GM06990 (cell line): Measurements from ENCODE around the gene NYNRIN.

ENCODE experiments used
- DNase-seq: peaks from one replicate; pipeline ENCODE4 v3.0.0-alpha.2; 2011; ENCODE audit not compliant: insufficient read length; ENCODE audit errors: extremely low read depth
- H3K27me3 ChIP-seq: replicated peaks from 2 replicates; pipeline ENCODE4 v1.6.0; 2011; ENCODE audit warnings: low read length; ENCODE audit not compliant: control insufficient read depth, insufficient read depth
- H3K36me3 ChIP-seq: 2 replicates; pipeline ENCODE4 v1.5.1; 2011; ENCODE audit warnings: low read length; ENCODE audit not compliant: control insufficient read depth, insufficient read depth
- H3K4me3 ChIP-seq: replicated peaks from 2 replicates; pipeline ENCODE4 v1.5.1; 2011; ENCODE audit warnings: low read depth, mild to moderate bottlenecking, control low read depth, low read length
- TF ChIP-seq, protein P1 (sequence below): IDR thresholded peaks from 2 replicates; pipeline ENCODE4 v1.5.1; 2011; ENCODE audit warnings: low read length, control low read depth, mild to moderate bottlenecking, inconsistent platforms; ENCODE audit not compliant: insufficient read depth, poor library complexity, severe bottlenecking

The NYNRIN gene

DNA sequence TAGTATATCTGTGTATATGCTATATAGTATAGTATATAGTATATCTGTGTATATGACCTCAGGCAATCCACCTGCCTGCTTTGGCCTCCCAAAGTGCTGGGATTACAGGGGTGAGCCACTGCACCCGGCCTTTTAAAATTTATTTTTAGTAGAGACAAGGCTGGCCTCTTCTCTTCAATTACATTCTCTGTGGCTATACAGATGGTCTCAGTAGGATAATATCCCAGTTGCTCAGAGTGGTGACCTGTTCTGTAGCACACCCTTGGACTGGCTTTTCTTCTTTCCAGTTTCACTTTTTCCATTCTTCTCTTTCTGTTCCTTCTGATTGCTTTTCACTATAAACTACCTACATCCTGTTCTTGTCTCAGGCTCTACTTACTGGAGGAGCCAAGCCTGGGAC lies 34.0 kb upstream of the NYNRIN start:
- no peak overlapping the region for H3K4me3 ChIP-seq
- no peaks in the 10 kb centered on the region; the same call in 1 of the 2 replicates for H3K27me3 ChIP-seq
- TF ChIP-seq, protein P1, sequence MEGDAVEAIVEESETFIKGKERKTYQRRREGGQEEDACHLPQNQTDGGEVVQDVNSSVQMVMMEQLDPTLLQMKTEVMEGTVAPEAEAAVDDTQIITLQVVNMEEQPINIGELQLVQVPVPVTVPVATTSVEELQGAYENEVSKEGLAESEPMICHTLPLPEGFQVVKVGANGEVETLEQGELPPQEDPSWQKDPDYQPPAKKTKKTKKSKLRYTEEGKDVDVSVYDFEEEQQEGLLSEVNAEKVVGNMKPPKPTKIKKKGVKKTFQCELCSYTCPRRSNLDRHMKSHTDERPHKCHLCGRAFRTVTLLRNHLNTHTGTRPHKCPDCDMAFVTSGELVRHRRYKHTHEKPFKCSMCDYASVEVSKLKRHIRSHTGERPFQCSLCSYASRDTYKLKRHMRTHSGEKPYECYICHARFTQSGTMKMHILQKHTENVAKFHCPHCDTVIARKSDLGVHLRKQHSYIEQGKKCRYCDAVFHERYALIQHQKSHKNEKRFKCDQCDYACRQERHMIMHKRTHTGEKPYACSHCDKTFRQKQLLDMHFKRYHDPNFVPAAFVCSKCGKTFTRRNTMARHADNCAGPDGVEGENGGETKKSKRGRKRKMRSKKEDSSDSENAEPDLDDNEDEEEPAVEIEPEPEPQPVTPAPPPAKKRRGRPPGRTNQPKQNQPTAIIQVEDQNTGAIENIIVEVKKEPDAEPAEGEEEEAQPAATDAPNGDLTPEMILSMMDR, result no peak
- no peaks in the 10 kb centered on the region for H3K36me3 ChIP-seq
- DNase-seq, result no peak

DNA sequence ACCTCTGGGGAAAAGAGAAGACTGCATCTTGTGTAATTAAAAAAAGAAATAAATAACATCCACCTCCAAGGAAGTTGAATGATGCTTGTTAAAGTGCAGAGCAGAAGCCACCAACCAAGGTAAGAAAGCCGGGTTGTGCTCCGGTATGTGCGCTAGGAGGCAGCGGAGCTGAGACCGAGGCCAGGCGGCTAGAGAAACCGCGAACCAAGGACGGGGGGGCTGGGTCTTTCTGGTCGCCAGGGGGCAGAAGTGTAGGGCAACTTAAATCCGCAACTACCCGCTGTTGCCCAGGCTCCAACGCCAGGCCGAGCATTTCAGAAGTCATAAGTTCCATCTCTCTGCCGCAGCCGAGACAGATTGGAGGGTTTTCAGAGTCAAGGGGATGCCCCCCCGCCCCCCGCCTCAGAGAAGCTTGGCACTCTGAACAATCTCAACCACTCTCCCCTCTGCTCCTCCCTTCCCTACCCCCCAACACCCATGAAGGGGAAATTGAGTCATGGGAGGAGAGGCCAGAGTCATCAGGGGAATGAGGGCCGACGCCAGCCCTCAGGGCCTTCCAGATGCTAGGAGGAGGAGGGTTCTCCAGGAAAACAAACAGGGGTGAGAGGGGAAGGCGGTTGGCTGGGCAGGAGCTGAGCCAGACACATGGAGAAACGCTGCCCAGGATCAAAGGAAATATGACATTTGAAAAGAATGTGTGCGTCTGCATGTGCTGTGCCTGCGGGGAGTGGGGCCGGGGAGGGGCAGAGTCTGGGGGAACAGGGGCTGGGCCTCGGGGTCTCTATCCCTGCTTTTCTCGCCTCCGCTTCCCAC lies 33.0 kb upstream of the NYNRIN start:
- H3K36me3 ChIP-seq, result no peaks in the 10 kb centered on the region
- TF ChIP-seq, protein P1, result peak; percentile 86
- peak; percentile 87 for DNase-seq
- H3K4me3 ChIP-seq, result peak overlapping the region; percentile 5
- no peaks in the 10 kb centered on the region; the same call in 1 of the 2 replicates for H3K27me3 ChIP-seq

DNA sequence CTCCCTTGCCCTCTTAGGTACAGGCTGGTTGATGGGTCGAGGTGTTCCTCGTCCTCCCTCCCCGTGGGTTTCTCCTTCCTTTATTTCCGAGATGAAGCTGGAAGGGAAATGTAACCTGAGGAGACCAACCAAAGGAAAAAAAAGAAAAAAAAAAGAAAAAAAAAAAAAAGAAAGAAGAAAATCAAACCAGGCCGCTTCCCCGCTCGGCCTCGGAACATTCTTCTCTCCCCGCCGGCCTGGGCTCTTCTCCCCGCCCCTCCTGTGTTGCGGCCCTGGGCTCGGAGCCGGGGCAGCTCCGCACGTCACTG lies 32.4 kb upstream of the NYNRIN start:
- no peak for DNase-seq
- Histone ChIP-seq H3K27me3 (no peaks in the 10 kb centered on the region; the same call in none of the 2 replicates), H3K36me3 (no peaks in the 10 kb centered on the region), H3K4me3 (peak overlapping the region; percentile 25)
- TF ChIP-seq, protein P1, result no peak

DNA sequence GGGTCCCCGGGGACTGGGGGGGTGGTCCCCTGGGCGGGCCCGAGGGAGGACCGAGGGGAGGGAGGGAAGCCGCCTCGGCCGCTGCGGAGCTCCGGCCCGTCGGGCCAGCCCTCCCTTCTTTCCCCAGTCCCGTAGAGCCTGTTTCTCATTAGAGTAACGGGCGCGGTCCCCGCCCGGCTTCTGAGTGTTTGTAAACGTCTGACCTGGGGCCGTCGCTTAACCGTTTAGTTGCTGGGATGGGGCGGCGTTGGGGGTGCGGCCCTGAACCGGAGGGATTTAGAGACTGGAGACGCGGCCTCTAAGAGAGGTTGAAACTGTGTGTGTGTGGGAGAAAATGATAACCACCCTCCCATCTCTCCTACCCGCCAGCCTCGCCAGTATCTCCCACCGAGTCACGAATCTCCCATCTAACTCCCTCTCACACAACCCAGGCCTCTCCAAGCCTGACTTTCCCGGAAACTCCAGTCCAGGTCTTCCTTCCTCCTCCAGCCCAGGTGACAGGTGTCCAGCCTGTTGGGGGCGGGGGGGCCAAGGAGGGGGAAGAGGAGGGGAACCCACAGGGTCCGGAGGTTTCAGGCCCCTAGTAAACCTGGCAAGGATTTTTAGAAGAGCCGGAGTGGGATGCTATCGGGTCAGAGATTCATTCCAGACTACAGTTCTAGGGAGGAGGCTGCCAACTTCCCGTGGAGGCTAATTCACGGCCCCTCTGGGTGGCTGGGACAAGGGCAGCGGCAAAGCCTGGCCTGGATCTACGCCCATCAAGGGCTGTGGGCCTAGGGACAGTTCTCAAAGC lies 31.9 kb upstream of the NYNRIN start:
- H3K27me3 ChIP-seq, result no peaks in the 10 kb centered on the region; the same call in none of the 2 replicates
- peak overlapping the region; percentile 40 for H3K4me3 ChIP-seq
- TF ChIP-seq, protein P1, result no peak
- no peaks in the 10 kb centered on the region for H3K36me3 ChIP-seq
- peak; percentile 92 for DNase-seq

DNA sequence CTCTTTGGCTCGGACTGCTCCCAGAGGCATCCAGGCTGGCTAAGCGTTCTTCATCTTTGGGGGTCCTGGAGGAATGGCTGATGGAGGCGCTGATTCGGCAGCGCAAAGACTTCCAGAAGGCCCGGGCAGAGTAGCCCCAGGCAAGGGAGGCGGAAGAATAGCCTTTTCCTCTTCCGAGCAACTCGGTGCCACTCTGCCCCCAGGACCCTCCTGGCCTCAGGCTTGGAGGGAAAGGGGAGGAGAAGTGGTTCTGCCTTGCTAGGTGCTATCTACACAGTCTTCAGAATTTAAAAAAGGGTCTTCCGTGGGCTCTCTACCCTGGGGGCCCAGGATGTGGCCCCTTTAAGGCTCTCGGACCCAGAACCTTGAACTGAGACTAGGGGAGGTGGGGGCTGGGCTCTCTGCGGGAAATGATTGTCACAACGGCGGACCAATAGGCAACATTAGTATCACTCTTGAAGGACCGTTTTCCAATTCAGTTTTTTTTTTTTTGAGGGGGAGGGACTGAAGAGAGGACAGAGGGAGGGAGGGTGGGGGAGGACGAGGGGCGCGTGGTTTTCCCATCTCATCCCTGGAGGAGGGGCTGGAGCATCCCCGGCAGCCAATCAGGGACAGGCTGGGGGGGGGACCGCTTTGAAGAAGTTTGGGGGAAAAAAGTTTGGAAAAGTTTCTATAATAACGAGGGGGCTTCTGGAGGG lies 31.1 kb upstream of the NYNRIN start, which contains the start of gene NFATC4:
NFATC4 (plus strand) TSS at position 671 of the 698 bp plus-strand sequence. CDS start 157 bp downstream, outside the sequence.
- H3K36me3 ChIP-seq, result no peaks in the 10 kb centered on the region
- H3K4me3 ChIP-seq, result peak within 1 kb of the TSS; percentile 49
- no peaks in the 10 kb centered on the region; the same call in none of the 2 replicates for H3K27me3 ChIP-seq
- no peak for DNase-seq
- TF ChIP-seq, protein P1, result no peak
